Fibroblast of lung (primary cell): ENCODE measurements around the gene MTMR3.

Experiments
- EZH2 ChIP-seq: IDR thresholded peaks from 2 replicates; pipeline ENCODE4 v1.5.1; 2012; ENCODE audit warnings: low read length, control low read depth, mild to moderate bottlenecking; ENCODE audit errors: missing control alignments
- TF ChIP-seq, protein P1 (sequence below), 2 donors: IDR thresholded peaks in 1 of 2; conservative IDR thresholded peaks in 1 of 2; 1 replicate in 1 of 2; 2 replicates in 1 of 2; pipeline ENCODE4 v1.5.1; 2011 to 2012; ENCODE audit warnings: low read length in 2 of 2, control low read depth in 1 of 2, inconsistent platforms in 1 of 2, low read depth in 1 of 2, mild to moderate bottlenecking in 1 of 2

- TF ChIP-seq, protein P1, sequence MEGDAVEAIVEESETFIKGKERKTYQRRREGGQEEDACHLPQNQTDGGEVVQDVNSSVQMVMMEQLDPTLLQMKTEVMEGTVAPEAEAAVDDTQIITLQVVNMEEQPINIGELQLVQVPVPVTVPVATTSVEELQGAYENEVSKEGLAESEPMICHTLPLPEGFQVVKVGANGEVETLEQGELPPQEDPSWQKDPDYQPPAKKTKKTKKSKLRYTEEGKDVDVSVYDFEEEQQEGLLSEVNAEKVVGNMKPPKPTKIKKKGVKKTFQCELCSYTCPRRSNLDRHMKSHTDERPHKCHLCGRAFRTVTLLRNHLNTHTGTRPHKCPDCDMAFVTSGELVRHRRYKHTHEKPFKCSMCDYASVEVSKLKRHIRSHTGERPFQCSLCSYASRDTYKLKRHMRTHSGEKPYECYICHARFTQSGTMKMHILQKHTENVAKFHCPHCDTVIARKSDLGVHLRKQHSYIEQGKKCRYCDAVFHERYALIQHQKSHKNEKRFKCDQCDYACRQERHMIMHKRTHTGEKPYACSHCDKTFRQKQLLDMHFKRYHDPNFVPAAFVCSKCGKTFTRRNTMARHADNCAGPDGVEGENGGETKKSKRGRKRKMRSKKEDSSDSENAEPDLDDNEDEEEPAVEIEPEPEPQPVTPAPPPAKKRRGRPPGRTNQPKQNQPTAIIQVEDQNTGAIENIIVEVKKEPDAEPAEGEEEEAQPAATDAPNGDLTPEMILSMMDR (conservative IDR thresholded peaks at IDR 0.05 in 1 of 2, IDR thresholded peaks at IDR 0.05 in 1 of 2; ENCODE audit: low read depth in 1 of 2, low read length in 2 of 2) = no peak
- no peak for TF ChIP-seq EZH2
These were observed 27.3 kb upstream of the MTMR3 start for GRCh38 chr22:29855611-29856181.
